ENCODE data around the gene POU2AF1. TPM values are rescaled to one million over a fixed set of nuclear protein-coding genes. Genes with fewer than 3 reads are reported as not detected.

The POU2AF1 gene
- total and polyA plus RNA-seq, 2 of the 13 experiments (the other 11 are each of a cell fraction or from before 2014, with no cell fraction given): 1.9 to 3.6 TPM

DNA sequence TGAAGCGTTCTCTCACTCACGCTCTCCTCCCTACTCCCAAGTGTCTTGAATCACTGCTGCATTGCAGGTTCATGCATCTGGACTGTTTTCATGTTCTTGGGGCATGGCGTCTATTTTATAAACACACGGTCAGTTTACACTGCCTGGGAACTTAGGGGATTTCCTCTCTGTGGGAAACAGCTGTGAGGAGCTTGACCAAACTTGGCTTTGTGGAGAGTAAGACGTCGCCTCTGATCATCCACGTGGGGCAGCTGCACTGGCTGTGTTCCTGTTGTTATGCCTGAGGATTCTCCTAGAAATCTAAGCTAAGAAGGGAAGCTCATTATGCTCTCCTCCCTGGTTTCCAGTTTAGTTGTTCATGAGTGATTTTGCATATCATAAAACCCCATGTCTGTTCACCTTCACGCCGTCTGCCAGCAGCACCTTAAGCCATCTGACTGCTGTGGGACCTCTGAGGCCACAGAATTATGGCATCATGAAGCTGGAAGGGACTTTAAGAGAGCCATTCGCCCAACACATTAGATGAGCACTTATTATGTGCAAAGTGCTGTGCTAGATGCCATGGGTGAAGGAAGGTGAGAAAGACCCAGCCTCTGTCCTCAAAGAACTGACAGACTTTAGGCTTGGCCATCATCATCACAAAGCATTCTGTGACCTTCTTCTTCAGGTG, 38.8 kb upstream of the POU2AF1 start:
- ChIA-PET CTCF (ENCODE audit: low intra/inter-chr PET ratio, low total read pairs) (no interaction called here), POLR2A (interaction anchor here (1.3 to 4.1 kb wide), 7 partner anchors 8 to 119 kb away, joined by 3 to 22 read pairs (median 9); partner anchors contain the start of gene POU2AF3)
- in situ Hi-C loops (cut with HindIII; ENCODE audit: extremely low pct_ligation_motif_present, low pct_unique_long_range_greater_than_20kb) (loop anchor here (5.0 kb wide), 1 partner anchor 56 kb away; no protein-coding TSS in a partner anchor), intact Hi-C loops (cut with micrococcal nuclease; ENCODE audit: unreplicated experiment) (no loop called here)
- Histone ChIP-seq H3K9me3 (ENCODE audit: low read length) (no peaks in the 10 kb centered on the region), H3K36me3 (replicated peaks in 1 of 2; ENCODE audit: control insufficient read depth in 1 of 2, insufficient read depth in 2 of 2, low read length in 2 of 2) (no peaks in the 10 kb centered on the region), H3K79me2 (ENCODE audit: insufficient read depth, low read length) (no peaks in the 10 kb centered on the region), H3K4me3 (replicated peaks in 1 of 3; ENCODE audit: insufficient read depth in 1 of 3, low read depth in 2 of 3, low read length in 3 of 3) (no peak overlapping the region), H2AFZ (ENCODE audit: low read length) (no peak overlapping the region), H3K27me3 (ENCODE audit: control insufficient read depth in 1 of 2, insufficient read depth in 2 of 2, low read length in 2 of 2) (no peaks in the 10 kb centered on the region), H3K9ac (ENCODE audit: insufficient read depth, low read depth, low read length) (peak overlapping the region; percentile 59), H3K27ac (ENCODE audit: extremely low read length, insufficient read depth, low read length) (peak overlapping the region; percentile 83), H3K4me2 (ENCODE audit: low read depth, low read length) (no peak overlapping the region; the same call in 1 of the 2 replicates), H3K4me1 (ENCODE audit: insufficient read depth, low read length) (peaks cover 84% of the 10 kb centered on the region), H4K20me1 (ENCODE audit: insufficient read depth, low read length) (no peaks in the 10 kb centered on the region)
- 94% methylated on average over 10 of the region's 10 CpGs for WGBS (ENCODE audit: low lambda C conversion rate)
- FAIRE-seq: no peak
- peak; percentile 14; the same call in 2 of the 3 replicates for ATAC-seq
- no peak for DNase-seq (ENCODE audit: low spot score)
- 0 out of 2 replicates have a peak, but pooled peaks have one; percentile 3 for TF ChIP-seq ZNF263 (CRISPR knock-in tag; IDR thresholded peaks at IDR 0.05)
- TF ChIP-seq ZNF501 (CRISPR knock-in tag; IDR thresholded peaks at IDR 0.05): 0 out of 2 replicates have a peak, but pooled peaks have one; percentile 11
- 0 out of 2 replicates have a peak, but pooled peaks have one; percentile 37 for TF ChIP-seq ZSCAN21 (CRISPR knock-in tag; IDR thresholded peaks at IDR 0.05; ENCODE audit: borderline replicate concordance)
- TF ChIP-seq ZMYM3 (CRISPR knock-in tag; IDR thresholded peaks at IDR 0.05): peak; percentile 89
- no peak for TF ChIP-seq BRD4 (CRISPR knock-in tag; IDR thresholded peaks at IDR 0.05)
- no peak for TF ChIP-seq NR2C2 (CRISPR knock-in tag; IDR thresholded peaks at IDR 0.05; ENCODE audit: borderline replicate concordance)
- TF ChIP-seq RFX3 (CRISPR knock-in tag; IDR thresholded peaks at IDR 0.05): no peak
- TF ChIP-seq ZNF710 (CRISPR knock-in tag; IDR thresholded peaks at IDR 0.05; ENCODE audit: borderline replicate concordance): 0 out of 2 replicates have a peak, but pooled peaks have one; percentile 3
- peak; percentile 83 for TF ChIP-seq ZBTB38 (CRISPR knock-in tag; IDR thresholded peaks at IDR 0.05)
- TF ChIP-seq ZBTB20 (CRISPR knock-in tag; IDR thresholded peaks at IDR 0.05; ENCODE audit: borderline replicate concordance, low read depth): no peak
- TF ChIP-seq ZNF547 (CRISPR knock-in tag; IDR thresholded peaks at IDR 0.05): 0 out of 2 replicates have a peak, but pooled peaks have one; percentile 39
- TF ChIP-seq ZNF280D (CRISPR knock-in tag; IDR thresholded peaks at IDR 0.05): 0 out of 2 replicates have a peak, but pooled peaks have one; percentile 44
- TF ChIP-seq, protein P1, sequence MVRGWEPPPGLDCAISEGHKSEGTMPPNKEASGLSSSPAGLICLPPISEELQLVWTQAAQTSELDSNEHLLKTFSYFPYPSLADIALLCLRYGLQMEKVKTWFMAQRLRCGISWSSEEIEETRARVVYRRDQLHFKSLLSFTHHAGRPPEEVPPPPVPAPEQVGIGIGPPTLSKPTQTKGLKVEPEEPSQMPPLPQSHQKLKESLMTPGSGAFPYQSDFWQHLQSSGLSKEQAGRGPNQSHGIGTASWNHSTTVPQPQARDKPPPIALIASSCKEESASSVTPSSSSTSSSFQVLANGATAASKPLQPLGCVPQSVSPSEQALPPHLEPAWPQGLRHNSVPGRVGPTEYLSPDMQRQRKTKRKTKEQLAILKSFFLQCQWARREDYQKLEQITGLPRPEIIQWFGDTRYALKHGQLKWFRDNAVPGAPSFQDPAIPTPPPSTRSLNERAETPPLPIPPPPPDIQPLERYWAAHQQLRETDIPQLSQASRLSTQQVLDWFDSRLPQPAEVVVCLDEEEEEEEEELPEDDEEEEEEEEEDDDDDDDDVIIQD (CRISPR knock-in tag; IDR thresholded peaks at IDR 0.05; ENCODE audit: low read depth): no peak
- TF ChIP-seq TBX2 (CRISPR knock-in tag; IDR thresholded peaks at IDR 0.05; ENCODE audit: borderline replicate concordance): peak; percentile 23; the same call in 1 of the 2 replicates
- TF ChIP-seq PRMT3 (CRISPR knock-in tag; IDR thresholded peaks at IDR 0.05; ENCODE audit: borderline replicate concordance, low read depth): no peak
- BruUV-seq (replicated peaks): no TSS peak
